CD14-positive monocyte (primary cell): Measurements from ENCODE around the gene MSLN. TPM values are rescaled to one million over a fixed set of nuclear protein-coding genes. Genes with fewer than 3 reads are reported as not detected.

ENCODE experiments used
- DNase-seq, 3 donors: peaks; one replicate each; pipeline ENCODE4 v3.0.0-alpha.2; 2011 to 2022
- H2AFZ ChIP-seq: 2 replicates; pipeline ENCODE4 v1.6.0; 2012; ENCODE audit warnings: mild to moderate bottlenecking, low read depth, low read length, inconsistent platforms; ENCODE audit not compliant: insufficient read depth, poor library complexity, severe bottlenecking
- H3K27ac ChIP-seq, 2 donors: 1 replicate in 1 of 2; 2 replicates in 1 of 2; pipeline ENCODE4 v1.5.1; 2012 to 2013; ENCODE audit warnings: low read length in 2 of 2, control low read depth in 1 of 2, inconsistent platforms in 1 of 2, low read depth in 1 of 2, mild to moderate bottlenecking in 1 of 2
- H3K27me3 ChIP-seq, 2 donors: one replicate each; pipeline versions ENCODE4 v1.6.0 to v1.6.1; 2011 to 2013; ENCODE audit warnings: low read length in 2 of 2; ENCODE audit not compliant: control insufficient read depth in 2 of 2, insufficient read depth in 2 of 2
- H3K36me3 ChIP-seq, 2 donors: replicated peaks in 1 of 2; 1 replicate in 1 of 2; 2 replicates in 1 of 2; pipeline versions ENCODE4 v1.5.1 to v1.6.1; 2012 to 2013; ENCODE audit warnings: low read length in 2 of 2, control low read depth in 1 of 2, inconsistent platforms in 1 of 2, mild to moderate bottlenecking in 1 of 2; ENCODE audit not compliant: insufficient read depth in 2 of 2, control insufficient read depth in 1 of 2
- H3K4me1 ChIP-seq, 2 donors: 1 replicate in 1 of 2; 2 replicates in 1 of 2; pipeline versions ENCODE4 v1.5.1 to v1.6.1; 2012 to 2013; ENCODE audit warnings: low read length in 2 of 2, control low read depth in 1 of 2, inconsistent platforms in 1 of 2, mild to moderate bottlenecking in 1 of 2, moderate library complexity in 1 of 2; ENCODE audit not compliant: insufficient read depth in 2 of 2, control insufficient read depth in 1 of 2
- H3K4me2 ChIP-seq: replicated peaks from 2 replicates; pipeline ENCODE3; 2012; ENCODE audit warnings: low read length, moderate library complexity, mild to moderate bottlenecking; ENCODE audit not compliant: poor library complexity, severe bottlenecking; ENCODE audit errors: extremely low read depth
- H3K4me3 ChIP-seq, 3 experiments: fragments of 200-600 bp in 1 of 3; sonication (generic) in 1 of 3; replicated peaks in 1 of 3; 1 replicate in 2 of 3; 2 replicates in 1 of 3; pipeline ENCODE4 v1.5.1; 2011 to 2013; ENCODE audit warnings: low read length in 3 of 3, mild to moderate bottlenecking in 3 of 3, control low read depth in 2 of 3, low read depth in 2 of 3, inconsistent platforms in 1 of 3, moderate library complexity in 1 of 3
- H3K79me2 ChIP-seq: 2 replicates; pipeline ENCODE4 v1.6.0; 2012; ENCODE audit warnings: mild to moderate bottlenecking, control low read depth, inconsistent platforms, low read length, moderate library complexity; ENCODE audit not compliant: insufficient read depth
- H3K9ac ChIP-seq: 2 replicates; pipeline ENCODE4 v1.6.0; 2017; ENCODE audit warnings: low read length, mild to moderate bottlenecking; ENCODE audit not compliant: insufficient read depth, poor library complexity, severe bottlenecking
- H3K9me3 ChIP-seq, 2 donors: replicated peaks in 1 of 2; 1 replicate in 1 of 2; 2 replicates in 1 of 2; pipeline versions ENCODE4 v1.5.1 to v1.6.1; 2012 to 2013; ENCODE audit warnings: low read length in 2 of 2, control low read depth in 1 of 2; ENCODE audit not compliant: control insufficient read depth in 1 of 2, insufficient read depth in 1 of 2
- H4K20me1 ChIP-seq: 2 replicates; pipeline ENCODE4 v1.6.0; 2012; ENCODE audit warnings: mild to moderate bottlenecking, low read length, control low read depth, moderate library complexity; ENCODE audit not compliant: insufficient read depth
- H3K27ac Mint-ChIP-seq, 7 donors: one replicate each; pipeline ENCODE4 v1.8.0; 2020; ENCODE audit warnings: mild to moderate bottlenecking in 7 of 7, mixed read lengths in 7 of 7, moderate library complexity in 6 of 7, inconsistent platforms in 2 of 7
- H3K27me3 Mint-ChIP-seq, 3 donors: one replicate each; pipeline ENCODE4 v1.8.0; 2021 to 2022; ENCODE audit warnings: low read depth in 3 of 3, mild to moderate bottlenecking in 3 of 3, mixed read lengths in 3 of 3, moderate library complexity in 3 of 3, inconsistent platforms in 1 of 3
- H3K36me3 Mint-ChIP-seq, 2 donors: one replicate each; pipeline ENCODE4 v1.8.0; 2020; ENCODE audit warnings: mixed read lengths in 2 of 2, inconsistent platforms in 1 of 2, mild to moderate bottlenecking in 1 of 2
- H3K4me1 Mint-ChIP-seq: one replicate; pipeline ENCODE4 v1.8.0; 2020; ENCODE audit warnings: mild to moderate bottlenecking, mixed read lengths
- H3K4me3 Mint-ChIP-seq, 2 donors: one replicate each; pipeline ENCODE4 v1.8.0; 2020; ENCODE audit warnings: mild to moderate bottlenecking in 2 of 2, mixed read lengths in 2 of 2, moderate library complexity in 1 of 2
- H3K9me3 Mint-ChIP-seq, 7 donors: one replicate each; pipeline ENCODE4 v1.8.0; 2020 to 2022; ENCODE audit warnings: mixed read lengths in 7 of 7, mild to moderate bottlenecking in 6 of 7, moderate library complexity in 6 of 7, inconsistent platforms in 2 of 7
- CTCF ChIP-seq: fragments of 200-600 bp; IDR thresholded peaks from one replicate; pipeline ENCODE4 v1.8.0; 2022; ENCODE audit warnings: antibody characterized with exemption, mild to moderate bottlenecking
- WGBS: methylation state at CpG from one replicate; pipeline ENCODE4 v1.1.5; 2013; ENCODE audit warnings: missing lambda C conversion rate; ENCODE audit not compliant: insufficient coverage; 5-methylcytosine and 5-hydroxymethylcytosine counted together
- intact Hi-C, 2 donors: fragments of 100-400 bp; cut with micrococcal nuclease; formaldehyde crosslinking; loops; one replicate each; pipeline versions ENCODE4 v1.15.0 to v1.15.1; 2023
- polyA plus RNA-seq, 3 donors: library from polyadenylated mRNA; depleted of rRNA in 1 of 3; unstranded in 2 of 3; stranded (reverse) in 1 of 3; fragments of 300-500 nt in 2 of 3; fragments of >200 nt in 1 of 3; fragmentation: Illumina TruSeq in 2 of 3; gene quantifications; 1 replicate in 2 of 3; 2 replicates in 1 of 3; pipeline ENCODE4 v1.2.3, GENCODE V29; 2012 to 2021

MSLN gene
- polyA plus RNA-seq, 3 donors: 0.07 to 0.29 TPM; not detected in 1

- no peak overlapping the region for H3K27ac ChIP-seq
- peaks cover 11 to 46% (median 20%) of the 10 kb centered on the region in 3 donors for H3K27me3 Mint-ChIP-seq
- no peak overlapping the region for H3K9ac ChIP-seq
- H4K20me1 ChIP-seq: peaks cover 20% of the 10 kb centered on the region
- H3K4me2 ChIP-seq: no peak overlapping the region
- H3K36me3 Mint-ChIP-seq: peaks cover 4 to 5% of the 10 kb centered on the region in 2 donors
- TF ChIP-seq CTCF: no peak
- peaks cover 25 to 43% of the 10 kb centered on the region in 2 donors for H3K4me1 ChIP-seq
- peaks cover 3 to 35% of the 10 kb centered on the region in 2 donors for H3K27me3 ChIP-seq
- no peaks in the 10 kb centered on the region for H3K9me3 ChIP-seq
- peaks cover 9% of the 10 kb centered on the region for H3K4me1 Mint-ChIP-seq
- DNase-seq: no peak
- no peak overlapping the region for H2AFZ ChIP-seq
- 87% methylated on average over 22 of the region's 23 CpGs for WGBS
- intact Hi-C loops: no loop called here
- H3K9me3 Mint-ChIP-seq: no peaks in the 10 kb centered on the region
- no peaks in the 10 kb centered on the region for H3K79me2 ChIP-seq
- H3K4me3 ChIP-seq: no peak overlapping the region
- H3K4me3 Mint-ChIP-seq: peak overlapping the region in 1 of 2 donors; percentile 82
- no peak overlapping the region for H3K27ac Mint-ChIP-seq
- H3K36me3 ChIP-seq: peaks cover 0 to 6% of the 10 kb centered on the region in 2 donors
These were observed 34.9 kb upstream of the MSLN start for GRCh38 chr16:725463-726187.

GRCh38 chr16:726188-726437 lies 34.4 kb upstream of the MSLN start:
- no peaks in the 10 kb centered on the region for H3K9me3 Mint-ChIP-seq
- Histone ChIP-seq H3K79me2 (no peaks in the 10 kb centered on the region), H3K27me3 (peaks cover 3 to 35% of the 10 kb centered on the region in 2 donors), H3K4me3 (peak overlapping the region in 1 of 3 experiments; percentile 77), H4K20me1 (peaks cover 20% of the 10 kb centered on the region), H3K4me1 (peaks cover 24 to 38% of the 10 kb centered on the region in 2 donors), H3K4me2 (peak overlapping the region; percentile 94), H3K27ac (no peak overlapping the region), H2AFZ (no peak overlapping the region), H3K9ac (no peak overlapping the region), H3K36me3 (peaks cover 0 to 10% of the 10 kb centered on the region in 2 donors), H3K9me3 (no peaks in the 10 kb centered on the region)
- no peak overlapping the region for H3K27ac Mint-ChIP-seq
- no peak for DNase-seq
- 43% methylated on average over 9 of the region's 9 CpGs for WGBS
- H3K4me3 Mint-ChIP-seq: peak overlapping the region; percentile 79 to 82
- H3K36me3 Mint-ChIP-seq: peaks cover 5 to 7% of the 10 kb centered on the region in 2 donors
- TF ChIP-seq CTCF: no peak
- peaks cover 11 to 46% (median 20%) of the 10 kb centered on the region in 3 donors for H3K27me3 Mint-ChIP-seq
- intact Hi-C loops: no loop called here
- peaks cover 9% of the 10 kb centered on the region for H3K4me1 Mint-ChIP-seq
